ENCODE measurements around the gene ZDHHC9.

The ZDHHC9 gene

GRCh38 chrX:129823115-129823514, 20.6 kb downstream of the ZDHHC9 start:
- peak; percentile 57 for DNase-seq (ENCODE audit: low read depth)

DNA sequence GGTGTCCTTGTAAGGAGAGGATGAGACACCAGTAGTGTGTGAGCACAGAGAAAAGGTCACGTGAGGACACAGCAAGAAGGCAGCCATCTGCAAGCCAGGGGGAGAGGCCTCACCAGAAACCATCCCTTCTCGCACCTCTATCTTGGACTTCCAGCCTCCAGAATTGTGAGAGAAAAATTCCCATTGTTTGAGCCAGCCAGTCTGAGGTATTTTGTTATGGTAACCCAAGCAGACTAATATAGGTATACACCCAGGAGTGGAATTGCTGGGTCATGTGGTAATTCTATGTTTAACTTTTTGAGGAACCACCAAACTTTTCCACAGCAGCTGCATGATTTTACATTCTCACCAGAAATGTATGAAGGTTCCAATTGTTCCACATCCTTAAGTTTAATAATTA, 25.6 kb downstream of the ZDHHC9 start:
- no peak for DNase-seq (ENCODE audit: low read depth)

- DNase-seq (ENCODE audit: low read depth): no peak
Observed at GRCh38 chrX:129813662-129814368, 29.9 kb downstream of the ZDHHC9 start.

DNA sequence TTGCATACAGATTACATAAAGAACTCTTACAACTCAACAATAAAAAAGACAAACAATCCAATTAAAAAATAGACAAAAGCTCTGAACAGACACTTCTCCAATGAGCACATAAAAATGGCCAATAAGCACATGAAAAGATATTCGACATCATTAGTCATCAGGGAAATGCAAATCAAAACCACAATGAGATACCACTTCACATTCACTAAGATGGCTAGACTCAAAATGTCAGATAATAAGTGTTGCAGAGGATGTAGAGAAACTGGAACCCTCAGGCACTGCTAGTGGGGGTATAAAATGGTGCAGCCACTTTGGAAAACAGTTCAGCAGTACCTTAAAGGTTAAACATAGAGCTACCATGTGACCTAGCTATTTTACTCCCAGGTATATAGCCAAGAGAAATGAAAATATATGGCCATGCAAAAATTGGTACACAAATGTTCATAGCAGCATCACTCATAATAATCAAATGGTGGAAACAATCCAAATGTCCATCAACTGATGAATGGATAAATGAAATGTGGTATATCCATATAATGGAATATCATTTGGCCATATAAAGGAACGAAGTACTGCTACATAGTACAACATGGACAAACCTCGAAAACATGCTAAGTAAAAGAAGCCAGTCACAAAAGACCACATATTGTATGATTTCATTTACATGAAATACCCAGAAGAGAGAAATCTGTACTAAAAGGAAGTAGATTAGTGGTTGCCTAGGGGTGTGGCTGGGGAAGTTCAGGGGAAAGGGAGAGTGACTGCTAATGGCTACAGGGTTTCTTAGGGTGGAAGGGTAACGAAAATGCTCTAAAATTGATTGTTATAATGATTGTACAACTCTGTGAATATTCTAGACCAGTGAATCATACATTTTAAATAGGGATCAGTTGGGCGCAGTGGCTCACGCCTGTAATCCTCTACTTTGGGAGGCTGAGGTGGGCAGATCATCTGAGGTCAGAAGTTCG, 34.6 kb downstream of the ZDHHC9 start:
- peak; percentile 51 for DNase-seq (ENCODE audit: low read depth)

- no peak for DNase-seq (ENCODE audit: low read depth)
Observed at GRCh38 chrX:129808158-129808828, 35.4 kb downstream of the ZDHHC9 start.

- no peak for DNase-seq (ENCODE audit: low read depth)
Observed at GRCh38 chrX:129804806-129805205, 38.9 kb downstream of the ZDHHC9 start.

GRCh38 chrX:129802863-129803262, 40.8 kb downstream of the ZDHHC9 start:
- DNase-seq (ENCODE audit: low read depth): no peak

DNA sequence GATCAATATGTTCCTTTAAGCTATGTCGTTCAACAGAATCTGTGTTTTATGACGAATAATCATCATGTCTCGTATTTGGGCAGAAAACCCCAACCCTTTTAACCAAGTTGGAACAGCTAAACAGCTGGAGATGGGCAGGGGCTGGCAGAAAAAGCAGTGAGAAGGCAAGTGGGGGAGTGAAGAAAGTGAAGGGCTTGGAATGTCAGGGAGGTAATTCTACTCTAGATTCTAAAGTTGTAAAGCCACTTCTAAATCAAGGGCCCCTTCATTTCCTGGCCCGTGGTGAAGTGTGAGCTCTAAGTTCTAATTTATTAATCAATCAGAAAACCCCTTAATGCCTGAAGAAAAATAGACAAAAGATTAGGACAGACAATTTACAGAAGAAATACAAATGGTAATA, 43.5 kb downstream of the ZDHHC9 start:
- DNase-seq (ENCODE audit: low read depth): no peak

GRCh38 chrX:129798888-129799287, 44.8 kb downstream of the ZDHHC9 start:
- DNase-seq (ENCODE audit: low read depth): no peak

- DNase-seq (ENCODE audit: low read depth): no peak
Observed at GRCh38 chrX:129798456-129798855, 45.2 kb downstream of the ZDHHC9 start.

GRCh38 chrX:129797251-129797906, 46.3 kb downstream of the ZDHHC9 start:
- DNase-seq (ENCODE audit: low read depth): no peak

- no peak for DNase-seq (ENCODE audit: low read depth)
Observed at GRCh38 chrX:129795584-129795983, 48.1 kb downstream of the ZDHHC9 start.

- DNase-seq (ENCODE audit: low read depth): no peak
Observed at GRCh38 chrX:129793604-129794191, 50.0 kb downstream of the ZDHHC9 start.

DNA sequence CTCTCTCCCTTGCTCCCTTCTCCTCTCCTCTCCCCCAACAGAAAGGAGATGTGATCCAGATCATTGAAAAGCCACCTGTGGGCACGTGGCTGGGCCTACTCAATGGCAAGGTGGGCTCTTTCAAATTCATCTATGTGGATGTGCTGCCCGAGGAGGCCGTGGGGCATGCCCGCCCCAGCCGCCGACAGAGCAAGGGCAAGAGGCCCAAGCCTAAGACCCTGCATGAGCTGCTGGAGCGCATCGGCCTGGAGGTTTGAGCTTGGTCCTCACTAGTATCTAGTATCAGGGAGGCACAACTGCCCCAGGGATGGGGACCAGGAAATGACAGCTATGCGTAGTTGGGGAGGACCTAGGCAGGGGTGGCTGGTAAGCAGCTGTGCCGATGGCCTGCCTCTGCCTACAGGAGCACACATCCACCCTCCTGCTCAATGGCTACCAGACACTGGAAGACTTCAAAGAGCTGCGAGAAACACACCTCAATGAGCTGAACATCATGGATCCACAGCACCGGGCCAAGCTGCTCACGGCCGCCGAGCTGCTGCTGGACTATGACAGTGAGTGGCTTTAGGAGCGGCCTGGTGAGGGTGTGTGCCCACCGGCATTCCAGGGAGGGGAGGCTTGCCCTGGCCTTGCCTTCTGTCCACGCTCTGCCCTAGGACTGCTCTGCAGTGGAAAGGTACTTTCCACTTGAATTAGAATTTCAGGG, 50.9 kb downstream of the ZDHHC9 start:
- DNase-seq (ENCODE audit: low read depth): no peak

GRCh38 chrX:129791961-129792570, 51.6 kb downstream of the ZDHHC9 start:
- no peak for DNase-seq (ENCODE audit: low read depth)

DNA sequence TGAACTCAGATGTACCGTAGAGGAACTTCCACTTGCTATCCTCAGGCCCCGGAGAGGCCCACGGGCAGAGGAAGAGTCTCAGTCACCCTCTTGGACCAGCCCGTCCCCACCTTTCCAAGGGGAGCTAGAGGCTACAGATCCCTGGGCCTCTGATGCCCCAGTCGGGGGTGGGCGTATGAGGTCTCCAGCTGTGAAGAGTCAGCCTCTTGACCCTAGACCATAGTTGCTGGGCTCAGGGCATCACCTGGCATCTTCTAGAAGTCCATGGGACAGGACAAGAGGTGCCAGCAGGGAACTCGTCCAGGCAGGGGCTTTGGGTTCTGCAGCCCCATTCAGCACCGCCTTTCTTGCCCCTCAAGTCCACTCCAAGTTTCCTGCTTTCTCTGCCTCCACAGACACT, 52.4 kb downstream of the ZDHHC9 start:
- DNase-seq (ENCODE audit: low read depth): no peak

- DNase-seq (ENCODE audit: low read depth): no peak
Observed at GRCh38 chrX:129790808-129791207, 52.9 kb downstream of the ZDHHC9 start.

DNA sequence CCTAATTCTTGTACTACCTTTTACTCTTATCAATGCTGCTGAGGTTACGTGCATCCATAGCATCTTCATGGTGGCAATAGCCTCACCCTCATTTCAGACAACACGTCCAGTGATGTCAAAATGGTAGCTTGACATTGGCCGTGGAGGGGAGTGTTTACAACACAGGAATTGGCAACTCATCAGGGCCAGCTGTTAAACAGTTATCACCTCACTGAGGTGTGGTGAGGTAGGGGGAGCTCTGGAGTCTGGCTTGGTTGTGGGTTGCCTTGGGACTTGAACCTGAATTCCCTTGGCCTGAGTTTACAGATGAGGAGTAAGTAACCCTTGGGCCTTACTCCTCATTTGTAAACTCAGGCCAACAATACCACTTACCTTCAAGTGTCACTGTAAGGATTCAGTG, 53.5 kb downstream of the ZDHHC9 start:
- DNase-seq (ENCODE audit: low read depth): no peak

GRCh38 chrX:129788527-129788926, 55.2 kb downstream of the ZDHHC9 start:
- no peak for DNase-seq (ENCODE audit: low read depth)

DNA sequence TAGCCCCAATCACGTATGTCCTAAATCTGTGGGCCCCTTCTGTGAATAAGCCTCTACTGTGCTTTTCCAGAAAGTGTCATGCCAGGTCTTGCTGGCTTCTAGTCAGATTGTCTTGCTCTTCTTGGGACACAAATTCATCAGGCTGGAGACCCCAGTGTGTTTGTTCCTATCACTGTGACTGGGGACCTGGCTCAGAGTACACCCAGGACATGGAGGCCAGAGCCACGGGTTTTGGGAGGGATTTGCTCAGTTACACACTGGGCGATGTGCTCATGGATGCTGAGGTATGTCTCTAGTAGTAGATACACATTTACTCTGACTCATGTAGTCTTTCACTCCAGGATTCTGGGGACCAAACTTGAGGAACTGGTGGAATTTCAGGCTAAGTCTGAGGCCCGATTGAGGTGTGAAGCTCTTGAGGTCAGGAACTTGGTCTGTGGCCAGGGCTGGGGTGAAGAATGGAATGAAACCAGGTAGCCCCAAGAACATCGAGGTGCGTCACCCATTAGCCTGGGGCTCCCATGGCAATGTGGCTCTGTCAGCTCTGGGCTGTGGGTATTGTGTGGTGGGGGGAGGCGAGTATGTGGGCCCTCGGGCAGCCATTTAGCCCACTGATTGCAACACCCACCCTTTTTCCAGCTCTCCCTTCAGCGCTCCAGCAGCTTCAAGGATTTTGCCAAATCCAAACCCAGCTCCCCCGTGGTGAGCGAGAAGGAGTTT, 56.2 kb downstream of the ZDHHC9 start:
- no peak for DNase-seq (ENCODE audit: low read depth)
